Activated naive CD4-positive, alpha-beta T cell treated with anti-CD3 and anti-CD28 coated beads, Interleukin-2, amount 50 U/mL, for 24 hours (primary cell): Measurements from ENCODE around the gene PODXL2.
"Not testable (repeated sequence)": the region's sequence is repeated elsewhere in the genome, so short reads cannot be mapped to it uniquely, and the experiment has no call there.

Experiments used
- H3K27ac Mint-ChIP-seq: one replicate; pipeline ENCODE4 v1.8.0; 2021; ENCODE audit warnings: mild to moderate bottlenecking, mixed read lengths
- H3K27me3 Mint-ChIP-seq: one replicate; pipeline ENCODE4 v1.8.0; 2021; ENCODE audit warnings: mixed read lengths
- H3K36me3 Mint-ChIP-seq: one replicate; pipeline ENCODE4 v1.8.0; 2021; ENCODE audit warnings: mixed read lengths
- H3K4me1 Mint-ChIP-seq: one replicate; pipeline ENCODE4 v1.8.0; 2021; ENCODE audit warnings: mixed read lengths
- H3K4me3 Mint-ChIP-seq: one replicate; pipeline ENCODE4 v1.8.0; 2021; ENCODE audit warnings: mild to moderate bottlenecking, mixed read lengths
- H3K9me3 Mint-ChIP-seq: one replicate; pipeline ENCODE4 v1.8.0; 2021; ENCODE audit warnings: mixed read lengths

The PODXL2 gene

GRCh38 chr3:127691974-127692373 lies 63.0 kb downstream of the PODXL2 start:
- Mint-ChIP-seq H3K4me3 (no peak overlapping the region), H3K4me1 (no peaks in the 10 kb centered on the region), H3K36me3 (no peaks in the 10 kb centered on the region), H3K27me3 (no peaks in the 10 kb centered on the region), H3K27ac (no peak overlapping the region), H3K9me3 (no peaks in the 10 kb centered on the region)

- Mint-ChIP-seq H3K9me3 (no peaks in the 10 kb centered on the region), H3K4me3 (no peak overlapping the region), H3K27ac (no peak overlapping the region), H3K36me3 (no peaks in the 10 kb centered on the region), H3K4me1 (peaks cover 3% of the 10 kb centered on the region), H3K27me3 (no peaks in the 10 kb centered on the region)
These were observed 63.7 kb downstream of the PODXL2 start for GRCh38 chr3:127692501-127693335.

DNA sequence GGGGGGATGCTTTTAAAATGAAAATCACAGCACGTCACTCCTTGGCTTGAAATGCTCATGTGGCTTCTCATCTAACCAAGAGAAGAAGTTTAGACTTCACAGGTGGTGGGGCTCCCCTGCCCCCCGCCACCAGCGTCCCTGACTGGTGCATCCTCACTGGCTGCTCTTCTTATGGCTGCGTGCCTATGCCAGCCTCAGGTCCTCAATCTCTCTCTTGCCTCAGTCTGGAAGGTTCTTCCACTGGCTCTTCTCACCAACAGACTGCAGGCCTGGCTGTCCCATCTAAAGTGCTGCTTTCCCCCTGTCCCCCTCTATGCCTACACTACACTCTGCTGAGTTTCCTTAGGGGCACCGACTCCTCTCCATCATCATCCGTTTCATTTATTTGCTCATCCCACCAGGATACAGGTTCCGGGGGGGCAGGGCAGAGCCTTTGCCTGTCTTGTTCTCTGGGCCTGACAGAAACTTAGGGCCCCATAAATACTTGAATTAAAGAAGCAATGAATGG lies 64.4 kb downstream of the PODXL2 start:
- no peaks in the 10 kb centered on the region for H3K27me3 Mint-ChIP-seq
- H3K9me3 Mint-ChIP-seq, result no peaks in the 10 kb centered on the region
- no peak overlapping the region for H3K4me3 Mint-ChIP-seq
- no peak overlapping the region for H3K27ac Mint-ChIP-seq
- peaks cover 3% of the 10 kb centered on the region for H3K4me1 Mint-ChIP-seq
- H3K36me3 Mint-ChIP-seq, result no peaks in the 10 kb centered on the region

DNA sequence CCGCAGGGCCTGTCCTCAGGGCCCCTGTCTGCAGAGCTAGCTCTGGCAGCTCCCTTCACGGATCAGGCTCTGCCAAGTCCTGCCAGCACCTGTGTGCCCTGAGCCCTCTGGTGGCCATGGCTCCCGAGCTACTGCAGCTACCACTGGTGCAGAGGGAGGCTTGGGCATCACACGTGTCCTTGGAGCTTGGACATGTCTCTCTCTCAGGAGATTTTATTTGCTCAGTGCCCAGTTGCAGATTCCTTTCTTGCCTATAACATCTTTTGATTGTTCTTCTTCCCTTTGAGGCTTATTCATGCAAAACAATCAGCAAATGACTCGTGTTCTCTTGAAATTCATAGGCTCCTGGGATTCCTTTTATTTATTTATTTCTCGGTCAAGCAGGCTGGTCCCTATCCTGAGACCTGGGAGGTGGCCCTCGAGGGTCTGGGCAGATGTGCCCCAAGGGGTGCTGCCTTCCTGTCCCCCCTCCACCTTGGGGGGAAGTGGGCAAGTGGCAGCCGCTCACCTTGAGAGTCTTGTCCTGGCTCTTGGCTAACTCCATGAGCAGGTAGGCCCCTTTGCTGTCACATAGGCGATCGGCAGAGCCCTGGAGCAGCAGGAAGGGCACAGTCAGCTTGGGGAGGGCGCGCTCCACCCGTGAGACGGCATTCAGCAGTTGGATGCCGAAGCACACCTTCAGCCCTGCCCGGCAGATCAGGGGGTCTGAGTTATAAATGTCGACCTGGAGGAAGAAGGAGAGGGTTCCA lies 65.7 kb downstream of the PODXL2 start:
- Mint-ChIP-seq H3K27me3 (no peaks in the 10 kb centered on the region), H3K9me3 (no peaks in the 10 kb centered on the region), H3K4me3 (no peak overlapping the region), H3K36me3 (no peaks in the 10 kb centered on the region), H3K4me1 (peaks cover 3% of the 10 kb centered on the region), H3K27ac (no peak overlapping the region)

DNA sequence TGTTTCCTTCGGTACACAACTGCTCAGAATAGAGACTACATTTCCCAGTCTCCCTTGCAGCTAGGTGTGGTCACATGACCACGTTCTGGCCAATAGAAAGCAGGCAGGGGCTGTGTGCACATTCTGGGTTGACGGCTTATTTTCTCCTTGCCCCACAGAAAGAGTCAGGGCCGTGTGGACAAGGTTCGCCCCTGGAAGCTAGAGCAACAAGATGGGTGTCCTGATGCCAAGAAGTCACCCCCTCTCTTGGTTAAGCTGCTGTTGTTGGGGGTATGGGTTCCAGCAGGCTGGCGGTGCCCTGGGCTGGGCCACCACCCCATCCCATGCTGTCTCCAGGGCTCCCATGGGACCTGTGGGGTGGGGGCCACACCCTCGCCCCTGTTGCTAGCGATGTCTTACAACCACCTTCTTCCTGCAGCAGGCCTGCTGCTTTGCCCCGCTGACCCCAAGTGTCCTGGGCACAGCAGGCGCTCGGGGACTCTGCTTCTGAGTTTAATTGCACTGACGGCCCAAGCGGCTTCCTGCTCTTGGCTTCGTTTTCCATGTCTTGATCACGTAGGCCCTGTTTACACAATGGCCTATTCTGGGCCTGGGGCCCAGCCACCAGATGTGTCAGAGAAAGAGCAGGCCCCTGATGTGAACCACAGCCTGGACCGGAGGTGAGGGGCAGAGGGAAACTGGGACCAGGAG lies 68.7 kb downstream of the PODXL2 start:
- no peaks in the 10 kb centered on the region for H3K27me3 Mint-ChIP-seq
- H3K4me1 Mint-ChIP-seq, result peaks cover 3% of the 10 kb centered on the region
- H3K9me3 Mint-ChIP-seq, result no peaks in the 10 kb centered on the region
- H3K27ac Mint-ChIP-seq, result no peak overlapping the region
- no peaks in the 10 kb centered on the region for H3K36me3 Mint-ChIP-seq
- no peak overlapping the region for H3K4me3 Mint-ChIP-seq

DNA sequence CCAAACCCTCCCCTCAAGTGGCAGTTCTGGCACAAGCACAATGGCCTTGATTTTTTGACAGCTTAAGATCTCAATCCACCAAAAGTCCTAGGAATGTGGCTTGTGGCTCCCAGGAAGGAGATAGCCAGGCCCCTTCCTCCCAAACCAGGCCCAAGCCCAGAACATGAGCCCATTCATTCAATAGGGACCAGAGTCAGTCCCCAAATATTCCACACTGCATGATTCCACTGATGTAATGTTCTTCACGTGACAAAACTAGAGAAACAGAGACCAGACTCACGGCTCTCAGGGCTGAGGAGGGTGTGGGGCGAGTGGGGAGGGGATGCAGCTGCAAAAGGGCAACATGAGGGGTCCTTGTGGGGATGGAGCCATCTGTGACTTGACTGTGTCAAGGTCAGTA lies 69.3 kb downstream of the PODXL2 start:
- Mint-ChIP-seq H3K36me3 (no peaks in the 10 kb centered on the region), H3K9me3 (no peaks in the 10 kb centered on the region), H3K4me3 (no peak overlapping the region), H3K27ac (no peak overlapping the region), H3K4me1 (peaks cover 3% of the 10 kb centered on the region), H3K27me3 (no peaks in the 10 kb centered on the region)

GRCh38 chr3:127698691-127699415 lies 69.9 kb downstream of the PODXL2 start:
- Mint-ChIP-seq H3K27me3 (no peaks in the 10 kb centered on the region), H3K4me1 (peaks cover 3% of the 10 kb centered on the region), H3K27ac (no peak overlapping the region), H3K9me3 (no peaks in the 10 kb centered on the region), H3K36me3 (no peaks in the 10 kb centered on the region), H3K4me3 (no peak overlapping the region)

DNA sequence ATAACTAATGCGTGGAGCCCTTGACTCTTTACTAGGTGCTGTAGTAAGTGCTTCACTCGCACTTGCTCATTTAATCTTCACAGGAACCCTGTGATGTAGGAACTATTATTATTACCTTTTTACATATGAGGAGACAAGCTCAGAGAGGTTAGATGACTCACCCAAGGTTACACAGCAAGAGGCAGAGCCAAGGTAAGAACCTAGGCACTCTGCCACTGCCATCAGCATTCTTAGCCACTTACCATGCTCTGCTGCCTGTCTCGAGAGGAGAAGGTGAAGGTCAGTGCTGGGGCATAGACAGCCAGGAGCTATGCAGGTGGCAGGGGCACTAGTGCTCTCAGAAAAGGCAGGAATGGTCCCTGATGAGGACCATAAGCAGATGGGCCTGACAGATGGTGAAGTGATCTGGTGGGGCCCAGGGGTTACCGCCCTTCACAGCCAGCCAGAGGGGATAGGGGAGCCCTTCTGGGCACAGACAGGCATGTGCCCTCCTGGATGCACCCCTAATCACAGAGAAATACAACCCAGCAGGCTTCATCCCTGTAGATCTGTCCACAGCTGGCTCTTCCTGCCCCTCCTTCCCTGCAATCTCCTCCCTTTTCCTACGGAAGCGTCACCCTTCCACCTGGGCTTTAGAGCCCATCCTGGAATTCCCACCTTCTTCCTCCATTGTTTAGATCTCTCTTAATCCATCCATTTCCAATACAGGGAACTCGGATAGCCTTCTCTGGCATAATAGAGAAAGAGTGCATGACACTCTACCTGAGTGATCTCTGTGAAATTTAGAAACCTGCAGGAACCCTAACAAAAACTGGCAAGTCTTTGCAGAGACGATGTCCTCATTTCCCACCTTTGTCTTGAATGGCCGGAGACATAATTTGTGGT lies 70.7 kb downstream of the PODXL2 start:
- Mint-ChIP-seq H3K4me1 (peaks cover 3% of the 10 kb centered on the region), H3K9me3 (no peaks in the 10 kb centered on the region), H3K27ac (no peak overlapping the region), H3K27me3 (no peaks in the 10 kb centered on the region), H3K4me3 (no peak overlapping the region), H3K36me3 (no peaks in the 10 kb centered on the region)

DNA sequence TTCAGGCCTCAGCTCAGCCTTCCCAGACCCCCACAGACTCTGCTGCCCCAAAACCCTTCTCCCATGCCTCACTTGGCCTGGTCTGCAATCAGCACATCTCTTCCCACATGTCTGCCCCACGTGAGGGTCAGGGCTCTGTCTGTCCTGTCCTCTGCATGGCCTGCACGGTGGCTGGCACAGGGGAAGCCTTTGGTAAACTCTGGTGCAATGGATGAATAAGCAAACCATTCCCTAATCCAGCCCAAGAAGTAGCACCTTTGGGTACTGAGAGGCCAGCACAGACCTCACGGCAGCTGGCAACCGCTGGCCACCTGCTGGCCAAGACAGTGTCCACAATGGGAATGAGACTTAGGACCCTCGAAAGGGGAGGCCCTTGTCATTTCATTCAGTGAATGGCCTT lies 71.4 kb downstream of the PODXL2 start:
- Mint-ChIP-seq H3K4me3 (no peak overlapping the region), H3K27me3 (no peaks in the 10 kb centered on the region), H3K36me3 (no peaks in the 10 kb centered on the region), H3K4me1 (peaks cover 3% of the 10 kb centered on the region), H3K9me3 (no peaks in the 10 kb centered on the region), H3K27ac (no peak overlapping the region)

DNA sequence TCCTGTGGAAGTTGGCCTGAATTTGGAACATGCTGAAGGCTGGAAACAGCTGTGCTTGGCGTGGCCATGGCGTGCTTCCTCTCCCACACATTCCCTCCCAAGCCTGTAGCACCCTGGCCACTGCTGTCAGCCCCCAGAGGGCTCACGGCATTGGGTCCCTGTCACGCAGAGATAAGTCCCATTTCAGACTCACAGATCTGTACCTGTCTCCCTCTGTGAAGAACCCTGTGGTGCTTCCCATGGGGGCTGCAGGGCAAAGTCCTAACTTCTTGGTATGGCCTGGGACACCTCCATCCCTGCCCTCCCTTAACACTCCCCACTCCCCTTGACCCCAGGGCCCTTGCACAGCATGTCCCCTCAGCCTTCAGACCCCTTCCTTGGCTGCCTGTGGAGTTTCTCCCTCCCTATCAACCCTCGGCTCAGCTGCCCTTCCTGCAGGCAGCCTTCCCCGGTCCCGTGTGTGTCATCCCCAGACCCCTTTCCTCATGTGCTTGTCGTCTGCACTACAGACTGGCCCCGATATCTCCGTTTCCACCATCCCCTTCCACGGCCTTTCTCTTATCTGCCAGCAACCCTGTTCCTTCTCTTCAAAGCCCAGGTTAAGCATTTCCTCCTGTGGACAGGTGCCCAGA lies 72.4 kb downstream of the PODXL2 start:
- no peaks in the 10 kb centered on the region for H3K27me3 Mint-ChIP-seq

GRCh38 chr3:127702151-127702578 lies 73.2 kb downstream of the PODXL2 start:
- H3K4me1 Mint-ChIP-seq, result peaks cover 3% of the 10 kb centered on the region
- no peak overlapping the region for H3K4me3 Mint-ChIP-seq
- no peaks in the 10 kb centered on the region for H3K27me3 Mint-ChIP-seq
- H3K36me3 Mint-ChIP-seq, result no peaks in the 10 kb centered on the region
- H3K9me3 Mint-ChIP-seq, result no peaks in the 10 kb centered on the region
- no peak overlapping the region for H3K27ac Mint-ChIP-seq

More for the DNA sequence above, 72.4 kb downstream of the PODXL2 start:
- Mint-ChIP-seq H3K4me3 (no peak overlapping the region), H3K9me3 (no peaks in the 10 kb centered on the region), H3K27ac (no peak overlapping the region), H3K36me3 (no peaks in the 10 kb centered on the region), H3K4me1 (peaks cover 3% of the 10 kb centered on the region)

DNA sequence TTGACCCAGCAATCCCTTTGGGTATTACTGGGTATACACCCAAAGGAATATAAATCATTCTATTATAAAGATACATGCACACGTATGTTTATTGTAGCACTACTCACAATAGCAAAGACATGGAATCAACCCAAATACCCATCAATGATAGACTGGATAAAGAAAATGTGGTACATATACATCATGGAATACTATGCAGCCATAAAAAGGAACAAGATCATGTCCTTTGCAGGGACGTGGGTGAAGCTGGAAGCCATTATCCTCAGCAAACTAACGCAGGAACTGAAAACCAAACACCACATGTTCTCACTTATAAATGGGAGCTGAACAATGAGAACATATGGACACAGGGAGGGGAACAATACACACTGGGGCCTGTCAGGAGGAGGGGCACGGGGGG lies 75.9 kb downstream of the PODXL2 start:
- not testable (repeated sequence) for H3K36me3 Mint-ChIP-seq, H3K9me3 Mint-ChIP-seq, H3K4me1 Mint-ChIP-seq, H3K27ac Mint-ChIP-seq, H3K27me3 Mint-ChIP-seq, H3K4me3 Mint-ChIP-seq

GRCh38 chr3:127706312-127706711 lies 77.3 kb downstream of the PODXL2 start:
- H3K9me3 Mint-ChIP-seq, result no peaks in the 10 kb centered on the region
- no peaks in the 10 kb centered on the region for H3K36me3 Mint-ChIP-seq
- H3K27me3 Mint-ChIP-seq, result no peaks in the 10 kb centered on the region
- no peak overlapping the region for H3K4me3 Mint-ChIP-seq
- no peak overlapping the region for H3K27ac Mint-ChIP-seq
- H3K4me1 Mint-ChIP-seq, result no peaks in the 10 kb centered on the region

GRCh38 chr3:127706785-127707351 lies 77.9 kb downstream of the PODXL2 start:
- H3K27me3 Mint-ChIP-seq, result no peaks in the 10 kb centered on the region
- no peaks in the 10 kb centered on the region for H3K9me3 Mint-ChIP-seq
- no peak overlapping the region for H3K4me3 Mint-ChIP-seq
- H3K36me3 Mint-ChIP-seq, result no peaks in the 10 kb centered on the region
- no peaks in the 10 kb centered on the region for H3K4me1 Mint-ChIP-seq
- no peak overlapping the region for H3K27ac Mint-ChIP-seq
